Skin epidermis (tissue), 12 donors: Measurements from ENCODE around the gene UMAD1.
"Not testable (repeated sequence)": the region's sequence is repeated elsewhere in the genome, so short reads cannot be mapped to it uniquely, and the experiment has no call there.

Source experiments
- H3K27ac ChIP-seq, 21 experiments: fragments of 200-600 bp; sonication (generic) in 11 of 21; one replicate each; pipeline ENCODE4 v1.5.0; 2020; ENCODE audit warnings: mild to moderate bottlenecking in 3 of 21, inconsistent platforms in 2 of 21, moderate library complexity in 2 of 21
- H3K4me3 ChIP-seq, 7 experiments: fragments of 200-600 bp; sonication (generic) in 2 of 7; one replicate each; pipeline ENCODE4 v1.5.0; 2020; ENCODE audit warnings: inconsistent platforms in 2 of 7, mild to moderate bottlenecking in 2 of 7, moderate library complexity in 1 of 7

UMAD1 gene

DNA sequence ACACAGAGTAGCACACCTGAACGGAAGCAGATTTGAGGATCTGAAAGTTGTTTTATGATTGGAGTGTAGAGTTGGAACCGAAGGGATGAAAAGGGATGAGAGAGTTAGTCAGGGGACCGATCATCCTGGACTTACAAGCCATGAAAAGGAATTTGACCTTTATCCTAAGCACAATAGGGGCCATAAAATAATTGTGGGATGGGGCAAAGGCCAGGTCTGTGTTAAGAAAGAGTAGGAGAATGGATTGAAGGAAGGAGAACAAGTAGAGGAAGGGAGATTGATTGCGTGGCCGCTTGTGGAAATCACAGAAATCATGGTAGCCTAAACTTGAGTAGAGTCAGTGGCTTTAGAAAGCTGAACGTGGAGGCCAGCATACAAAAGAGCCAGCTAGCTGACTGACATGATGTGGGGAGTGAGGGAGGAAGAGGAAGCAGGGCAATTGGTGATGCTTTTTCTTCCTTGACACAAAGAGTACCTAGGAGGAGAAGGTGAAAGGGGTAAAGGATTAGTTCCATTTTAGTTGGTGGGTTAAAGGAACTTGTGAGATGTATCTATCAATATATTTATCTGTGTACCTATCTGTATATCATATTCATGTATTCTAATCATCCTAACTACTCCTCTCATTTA lies 144.9 kb downstream of the UMAD1 start:
- Histone ChIP-seq H3K27ac (no peak overlapping the region), H3K4me3 (no peak overlapping the region)

DNA sequence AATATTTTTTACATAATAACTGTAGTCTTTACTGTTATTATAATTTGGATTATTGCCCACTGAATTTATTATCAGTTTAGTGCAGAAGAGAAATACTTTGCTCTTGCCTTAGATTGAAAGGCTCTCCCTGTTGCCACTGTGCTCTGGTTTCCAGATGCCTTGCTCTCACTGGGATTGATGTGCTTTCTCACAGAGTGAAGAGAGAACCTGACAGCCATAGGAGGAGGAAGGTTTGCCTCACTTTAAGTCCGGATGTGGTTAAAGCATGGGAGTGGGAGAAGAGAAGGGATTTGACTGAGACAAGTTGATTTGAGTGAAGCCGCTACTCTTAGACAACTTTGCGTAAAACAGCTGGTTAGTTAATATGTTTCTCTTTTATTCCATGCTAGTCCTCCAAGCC lies 146.0 kb downstream of the UMAD1 start:
- no peak overlapping the region for H3K4me3 ChIP-seq
- no peak overlapping the region for H3K27ac ChIP-seq

- Histone ChIP-seq H3K4me3 (no peak overlapping the region), H3K27ac (no peak overlapping the region)
Observed at GRCh38 chr7:7789551-7789988, 149.0 kb downstream of the UMAD1 start.

DNA sequence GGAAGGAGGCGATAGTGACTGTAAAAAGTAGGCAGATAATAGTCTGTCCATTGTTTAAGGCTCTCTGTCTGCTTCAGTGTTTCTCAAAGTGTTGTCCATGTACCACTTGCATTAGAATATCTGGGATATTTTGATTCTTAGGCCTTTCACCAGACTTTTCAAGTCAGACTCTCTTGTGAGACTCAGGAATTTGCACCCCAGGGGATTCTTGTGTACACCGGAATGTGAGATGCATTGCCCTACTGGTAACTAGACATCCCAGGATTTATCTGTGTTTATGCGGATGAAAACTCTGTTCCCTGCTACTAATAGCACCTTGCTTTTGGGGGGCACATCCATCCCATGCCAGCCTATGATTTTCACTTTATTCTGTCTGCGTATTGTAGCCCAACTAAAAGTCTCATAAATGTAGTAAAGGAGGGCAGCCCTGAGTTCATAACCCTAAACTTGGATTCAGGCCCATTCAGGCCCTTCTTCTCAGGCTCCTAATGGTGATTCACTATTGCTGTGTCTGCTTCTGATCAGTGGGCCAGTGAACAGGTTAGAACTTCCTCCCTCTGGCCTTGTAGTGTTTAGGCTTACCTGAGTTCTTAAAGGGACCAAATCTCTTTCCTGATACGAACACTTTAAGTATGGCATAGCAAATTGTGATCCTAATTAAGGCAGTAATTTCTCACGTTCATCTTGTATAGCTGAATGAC lies 149.6 kb downstream of the UMAD1 start:
- H3K27ac ChIP-seq, result no peak overlapping the region

DNA sequence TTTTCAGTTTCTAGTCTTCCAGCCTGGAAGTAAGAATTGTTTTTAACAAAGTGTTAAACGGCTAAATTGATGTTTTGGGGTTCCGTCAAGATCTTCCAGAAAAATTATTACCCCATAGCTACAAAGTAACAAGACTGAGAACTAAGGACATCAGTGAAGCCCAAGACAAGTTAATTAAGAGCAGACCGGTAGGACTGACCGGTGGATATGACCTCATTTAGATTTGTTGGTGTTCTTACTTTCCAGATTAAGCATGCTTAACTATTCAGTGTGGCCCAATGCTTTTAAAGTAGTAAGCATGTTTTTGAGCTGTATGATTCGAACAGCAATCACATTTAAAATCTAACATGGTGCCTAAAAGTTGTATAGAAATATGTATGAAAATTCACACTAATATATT lies 151.0 kb downstream of the UMAD1 start:
- Histone ChIP-seq H3K27ac (no peak overlapping the region), H3K4me3 (no peak overlapping the region)

More for the DNA sequence above, 149.6 kb downstream of the UMAD1 start:
- H3K4me3 ChIP-seq, result no peak overlapping the region

- H3K27ac ChIP-seq, result no peak overlapping the region
- no peak overlapping the region for H3K4me3 ChIP-seq
Observed at GRCh38 chr7:7792056-7792455, 151.5 kb downstream of the UMAD1 start.

GRCh38 chr7:7793249-7793648 lies 152.7 kb downstream of the UMAD1 start:
- H3K4me3 ChIP-seq, result no peak overlapping the region
- no peak overlapping the region for H3K27ac ChIP-seq

DNA sequence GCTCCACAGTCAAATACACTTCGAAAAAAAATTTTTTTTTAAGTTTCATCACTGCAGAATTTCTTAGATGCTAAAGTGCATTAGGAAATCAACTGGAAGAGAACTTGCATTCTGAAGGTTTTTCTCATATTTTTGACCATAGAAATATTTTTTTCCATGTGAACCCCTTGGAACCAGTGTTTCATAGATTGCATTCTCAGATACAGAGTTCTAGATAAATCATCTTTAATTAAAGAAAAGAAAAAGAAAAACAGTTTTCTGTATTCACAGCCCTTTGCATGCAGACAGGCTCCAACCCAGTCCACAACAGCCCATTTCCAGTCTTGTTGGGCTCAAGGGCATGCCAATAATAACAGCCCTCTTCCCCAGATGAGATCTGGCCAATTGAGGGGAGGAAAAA lies 153.4 kb downstream of the UMAD1 start:
- Histone ChIP-seq H3K27ac (no peak overlapping the region), H3K4me3 (no peak overlapping the region)

- Histone ChIP-seq H3K4me3 (no peak overlapping the region), H3K27ac (no peak overlapping the region)
Observed at GRCh38 chr7:7795203-7795602, 154.7 kb downstream of the UMAD1 start.

DNA sequence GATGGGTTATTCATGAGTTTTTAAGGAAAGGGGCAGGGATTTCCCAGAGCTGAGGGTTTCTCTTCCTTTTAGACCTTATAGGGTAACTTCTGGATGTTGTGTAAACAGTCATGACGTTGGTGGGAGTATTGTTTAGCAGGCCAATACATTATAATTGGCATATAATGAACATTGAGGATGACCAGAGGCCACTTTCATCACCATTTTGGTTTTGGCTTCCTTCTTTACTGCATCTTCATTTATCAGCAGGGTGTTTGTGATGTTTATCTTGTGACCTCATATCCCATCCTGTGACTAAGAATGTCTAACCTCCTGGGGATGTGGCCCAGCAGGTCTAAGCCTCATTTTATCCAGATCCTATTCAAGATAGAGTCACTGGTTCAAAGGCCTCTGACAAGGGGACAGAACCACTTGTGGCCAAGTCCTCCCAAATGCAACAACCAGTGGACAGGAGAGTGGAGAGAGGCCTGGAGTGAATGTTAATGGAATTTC lies 155.1 kb downstream of the UMAD1 start:
- Histone ChIP-seq H3K4me3 (no peak overlapping the region), H3K27ac (no peak overlapping the region)

DNA sequence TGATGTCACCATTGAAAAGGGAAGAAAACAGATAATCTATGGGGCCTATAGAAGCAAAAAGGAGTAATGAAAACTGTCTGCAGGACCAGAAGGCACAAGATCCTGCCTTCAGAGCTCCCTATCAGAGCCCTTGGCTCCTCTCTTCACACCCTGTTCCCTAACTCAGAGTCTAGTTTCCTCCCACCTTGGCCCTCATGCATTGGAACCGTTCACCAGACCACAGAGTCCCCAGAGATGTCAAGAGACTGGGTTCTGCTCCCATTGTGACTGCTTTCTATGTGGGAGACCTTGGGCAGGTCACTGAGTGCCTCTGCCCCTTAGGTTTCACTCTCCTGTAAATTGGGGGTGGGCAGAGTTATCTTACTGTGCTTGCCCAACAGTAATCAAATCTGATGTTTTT lies 158.0 kb downstream of the UMAD1 start:
- Histone ChIP-seq H3K27ac (no peak overlapping the region), H3K4me3 (no peak overlapping the region)

GRCh38 chr7:7799138-7799537 lies 158.6 kb downstream of the UMAD1 start:
- no peak overlapping the region for H3K4me3 ChIP-seq
- H3K27ac ChIP-seq, result no peak overlapping the region

GRCh38 chr7:7802531-7802930 lies 162.0 kb downstream of the UMAD1 start:
- Histone ChIP-seq H3K27ac (no peak overlapping the region), H3K4me3 (no peak overlapping the region)

DNA sequence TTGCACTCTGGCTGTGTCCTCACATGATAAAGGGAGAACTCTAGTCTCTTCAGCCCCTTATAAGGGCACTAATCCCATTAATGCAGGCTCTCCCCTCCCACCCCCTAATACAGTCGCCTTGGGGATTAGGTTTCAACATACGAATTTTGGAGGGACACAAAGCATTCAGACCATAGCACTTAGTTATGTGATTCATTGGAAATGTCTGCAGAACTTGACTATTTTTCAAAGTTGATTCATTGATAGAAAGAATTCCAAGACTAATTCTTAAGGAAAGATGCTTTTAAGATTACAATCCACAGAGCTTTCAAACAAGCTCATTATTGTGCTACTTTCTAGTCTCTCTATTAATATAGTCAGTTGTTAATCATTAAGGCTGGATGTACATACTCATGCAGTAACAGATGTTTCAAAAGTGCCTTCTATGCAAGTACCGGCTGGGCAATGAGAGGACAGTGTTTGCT lies 163.2 kb downstream of the UMAD1 start:
- Histone ChIP-seq H3K27ac (no peak overlapping the region), H3K4me3 (no peak overlapping the region)

DNA sequence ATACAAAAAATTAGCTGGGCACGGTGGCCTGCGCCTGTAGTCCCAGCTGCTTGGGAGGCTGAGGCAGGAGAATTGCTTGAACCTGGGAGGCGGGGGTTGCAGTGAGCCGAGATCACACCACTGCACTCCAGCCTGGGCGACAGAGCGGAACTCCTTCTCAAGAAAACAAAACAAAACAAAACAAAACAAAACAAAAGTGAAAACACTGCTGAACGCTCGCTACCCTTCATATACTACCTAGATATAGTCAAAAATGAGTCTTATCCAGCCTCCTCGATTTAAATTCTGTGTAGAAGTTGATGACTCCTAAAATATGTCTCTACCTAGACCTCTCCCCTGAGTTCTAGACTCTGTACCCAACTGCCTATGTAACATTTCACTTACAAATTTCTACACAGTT lies 164.3 kb downstream of the UMAD1 start:
- not testable (repeated sequence) for H3K4me3 ChIP-seq, H3K27ac ChIP-seq

DNA sequence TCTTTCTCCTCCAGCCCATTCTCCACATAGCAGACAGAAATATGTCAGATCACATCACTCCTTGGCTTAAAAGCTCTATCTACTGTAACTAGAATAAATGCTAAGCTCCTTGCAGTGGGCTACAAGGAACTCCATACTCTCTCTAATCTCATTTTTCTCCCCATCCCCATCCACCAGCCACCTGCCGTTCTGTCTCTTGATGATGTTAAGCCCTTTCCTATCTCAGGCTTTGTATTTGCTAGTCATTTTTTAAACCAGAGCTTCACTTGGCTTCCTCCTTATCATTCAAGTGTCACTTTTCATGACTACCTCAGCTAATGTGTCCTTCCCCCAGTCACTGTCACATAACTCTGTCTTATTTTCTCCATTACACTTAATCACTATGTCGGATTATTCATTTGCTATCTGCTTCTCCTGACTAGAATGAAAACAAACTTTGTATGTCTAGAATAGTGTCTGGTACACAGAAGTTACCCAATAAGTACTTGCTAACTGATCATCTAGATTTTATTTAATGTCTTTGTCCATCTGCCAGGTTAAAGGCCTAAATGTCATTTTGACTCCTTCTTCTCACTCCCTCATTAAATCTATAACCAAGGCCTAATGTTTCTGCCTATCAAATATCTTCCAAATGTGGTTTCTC lies 165.1 kb downstream of the UMAD1 start:
- Histone ChIP-seq H3K4me3 (no peak overlapping the region), H3K27ac (no peak overlapping the region)

DNA sequence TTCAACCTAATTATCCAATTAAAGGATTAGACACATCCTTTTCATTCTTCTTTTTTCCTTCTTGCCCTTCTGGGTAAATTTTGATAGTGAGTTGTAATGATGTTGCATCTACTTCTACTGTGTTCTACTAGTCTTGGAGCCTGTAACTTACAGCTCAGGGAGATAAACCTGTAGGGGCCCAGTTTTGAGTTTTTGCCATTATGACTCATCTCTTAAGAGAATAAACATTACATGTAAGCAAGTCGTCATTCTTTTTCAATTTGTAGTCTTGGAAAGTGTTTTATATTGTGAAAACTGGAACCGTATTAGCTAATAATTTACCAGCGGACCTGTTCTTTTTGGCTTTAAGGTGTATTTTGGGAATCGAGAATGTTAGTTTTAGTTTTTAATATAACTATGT lies 167.6 kb downstream of the UMAD1 start:
- Histone ChIP-seq H3K27ac (no peak overlapping the region), H3K4me3 (no peak overlapping the region)

DNA sequence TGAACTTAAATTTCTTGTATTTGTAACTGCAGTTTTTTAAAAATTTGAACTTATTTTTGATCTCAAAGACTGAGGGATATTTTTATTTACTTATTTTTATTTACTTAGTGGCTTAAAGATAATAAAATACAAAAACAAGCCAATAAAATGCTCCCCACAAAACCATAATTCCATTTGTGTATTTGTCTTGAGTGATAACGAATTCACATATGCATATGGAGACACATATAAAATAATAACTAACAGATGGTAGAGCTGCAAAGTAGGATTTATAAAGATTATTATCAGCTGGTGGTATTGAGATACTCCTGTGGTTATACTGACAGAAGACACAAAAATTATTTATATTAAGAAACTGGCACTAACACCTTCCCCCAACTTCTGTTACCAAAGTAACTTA lies 168.1 kb downstream of the UMAD1 start:
- Histone ChIP-seq H3K4me3 (no peak overlapping the region), H3K27ac (no peak overlapping the region)

GRCh38 chr7:7810380-7810779 lies 169.8 kb downstream of the UMAD1 start:
- Histone ChIP-seq H3K27ac (no peak overlapping the region), H3K4me3 (no peak overlapping the region)

DNA sequence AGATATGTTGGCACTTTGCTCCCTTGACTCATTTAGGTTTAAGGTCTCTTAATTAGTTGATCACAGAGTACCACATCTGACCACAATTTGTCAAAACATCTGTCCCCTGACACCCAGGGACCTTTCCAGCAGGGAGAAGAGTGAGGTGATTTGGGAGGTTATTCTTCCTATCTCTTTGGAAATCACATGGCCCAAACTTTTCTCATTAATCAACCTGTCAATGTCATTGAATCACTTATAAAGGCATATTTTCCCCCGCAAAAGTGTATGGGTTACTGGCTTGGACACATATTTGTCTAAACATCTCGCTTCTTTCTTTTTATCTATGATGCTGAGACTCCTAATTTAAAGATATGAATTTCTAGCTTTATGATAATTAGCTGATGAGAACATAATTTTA lies 170.3 kb downstream of the UMAD1 start:
- H3K4me3 ChIP-seq, result no peak overlapping the region
- no peak overlapping the region for H3K27ac ChIP-seq

- H3K27ac ChIP-seq, result no peak overlapping the region
- no peak overlapping the region for H3K4me3 ChIP-seq
Observed at GRCh38 chr7:7812112-7812511, 171.6 kb downstream of the UMAD1 start.
